NT2/D1 (cell line): Measurements from ENCODE around the gene TRIM34.
"Not testable (repeated sequence)": the region's sequence is repeated elsewhere in the genome, so short reads cannot be mapped to it uniquely, and the experiment has no call there.

Source experiments
- SUZ12 ChIP-seq: IDR thresholded peaks from 2 replicates; pipeline ENCODE4 v1.6.1; 2011; ENCODE audit not compliant: insufficient read length, insufficient read depth; ENCODE audit errors: extremely low read depth
- YY1 ChIP-seq: IDR thresholded peaks from 2 replicates; pipeline ENCODE4 v1.6.1; 2011; ENCODE audit not compliant: insufficient read length, insufficient read depth
- ZNF274 ChIP-seq: IDR thresholded peaks from 2 replicates; pipeline ENCODE4 v1.6.1; 2011; ENCODE audit warnings: mild to moderate bottlenecking, low read depth, low read length

GRCh38 chr11:5602791-5603190 is 22.0 kb upstream of the TRIM34 start:
- not testable (repeated sequence) for TF ChIP-seq ZNF274, YY1, SUZ12
